Measurements from ENCODE around the gene VPS33A. TPM values are rescaled to one million over a fixed set of nuclear protein-coding genes. Genes with fewer than 3 reads are reported as not detected.

The VPS33A gene
- total RNA-seq, 1 experiment from 2014 or later = 18.9 TPM

GRCh38 chr12:122207391-122207790 is 58.9 kb downstream of the VPS33A start:
- no peak overlapping the region for H3K4me3 Mint-ChIP-seq (ENCODE audit: low read depth, unreplicated experiment)
- intact Hi-C loops (cut with micrococcal nuclease; ENCODE audit: unreplicated experiment) = no loop called here
- no peak for TF ChIP-seq CTCF (IDR thresholded peaks at IDR 0.05; ENCODE audit: unreplicated experiment)
- H3K27ac Mint-ChIP-seq (ENCODE audit: unreplicated experiment) = no peak overlapping the region
- H3K4me1 Mint-ChIP-seq (ENCODE audit: low read depth, unreplicated experiment) = no peaks in the 10 kb centered on the region
- DNase-seq = no peak
- BruUV-seq (replicated peaks) = no TSS peak
- CTCF ChIA-PET = no interaction called here
- peaks cover 74% of the 10 kb centered on the region for H3K36me3 Mint-ChIP-seq (ENCODE audit: insufficient read depth, unreplicated experiment)
- peaks cover 30% of the 10 kb centered on the region for H3K27me3 Mint-ChIP-seq (ENCODE audit: unreplicated experiment)
- no peaks in the 10 kb centered on the region for H3K9me3 Mint-ChIP-seq (ENCODE audit: low read depth, unreplicated experiment)

GRCh38 chr12:122206976-122207375 is 59.3 kb downstream of the VPS33A start:
- TF ChIP-seq CTCF (IDR thresholded peaks at IDR 0.05; ENCODE audit: unreplicated experiment) = no peak
- CTCF ChIA-PET = no interaction called here
- no peak for DNase-seq
- Mint-ChIP-seq H3K36me3 (ENCODE audit: insufficient read depth, unreplicated experiment) (peaks cover 70% of the 10 kb centered on the region), H3K4me1 (ENCODE audit: low read depth, unreplicated experiment) (no peaks in the 10 kb centered on the region), H3K9me3 (ENCODE audit: low read depth, unreplicated experiment) (no peaks in the 10 kb centered on the region), H3K4me3 (ENCODE audit: low read depth, unreplicated experiment) (no peak overlapping the region), H3K27ac (ENCODE audit: unreplicated experiment) (no peak overlapping the region), H3K27me3 (ENCODE audit: unreplicated experiment) (peaks cover 30% of the 10 kb centered on the region)
- BruUV-seq (replicated peaks) = no TSS peak
- intact Hi-C loops (cut with micrococcal nuclease; ENCODE audit: unreplicated experiment) = no loop called here

- Mint-ChIP-seq H3K27me3 (ENCODE audit: unreplicated experiment) (peaks cover 37% of the 10 kb centered on the region), H3K4me3 (ENCODE audit: low read depth, unreplicated experiment) (no peak overlapping the region), H3K9me3 (ENCODE audit: low read depth, unreplicated experiment) (no peaks in the 10 kb centered on the region), H3K27ac (ENCODE audit: unreplicated experiment) (peak overlapping the region; percentile 19), H3K4me1 (ENCODE audit: low read depth, unreplicated experiment) (no peaks in the 10 kb centered on the region), H3K36me3 (ENCODE audit: insufficient read depth, unreplicated experiment) (peaks cover 64% of the 10 kb centered on the region)
- CTCF ChIA-PET = interaction anchor here (0.6 kb wide), 1 partner anchor 207 kb away, joined by 3 read pairs; no protein-coding TSS in a partner anchor
- intact Hi-C loops (cut with micrococcal nuclease; ENCODE audit: unreplicated experiment) = no loop called here
- no TSS peak for BruUV-seq (replicated peaks)
- no peak for TF ChIP-seq CTCF (IDR thresholded peaks at IDR 0.05; ENCODE audit: unreplicated experiment)
- DNase-seq = no peak
Observed at GRCh38 chr12:122206111-122206881, 60.0 kb downstream of the VPS33A start.

- Mint-ChIP-seq H3K27ac (ENCODE audit: unreplicated experiment) (peak overlapping the region; percentile 1), H3K27me3 (ENCODE audit: unreplicated experiment) (peaks cover 45% of the 10 kb centered on the region), H3K36me3 (ENCODE audit: insufficient read depth, unreplicated experiment) (peaks cover 59% of the 10 kb centered on the region), H3K9me3 (ENCODE audit: low read depth, unreplicated experiment) (no peaks in the 10 kb centered on the region), H3K4me3 (ENCODE audit: low read depth, unreplicated experiment) (peak overlapping the region; percentile 70), H3K4me1 (ENCODE audit: low read depth, unreplicated experiment) (no peaks in the 10 kb centered on the region)
- BruUV-seq (replicated peaks) = TSS peak; percentile 19
- intact Hi-C loops (cut with micrococcal nuclease; ENCODE audit: unreplicated experiment) = no loop called here
- CTCF ChIA-PET = interaction anchor here (0.6 kb wide), 2 partner anchors 206 to 715 kb away, joined by 3 to 4 read pairs; no protein-coding TSS in a partner anchor
- no peak for TF ChIP-seq CTCF (IDR thresholded peaks at IDR 0.05; ENCODE audit: unreplicated experiment)
- DNase-seq = no peak
Observed at GRCh38 chr12:122205053-122205925, 61.0 kb downstream of the VPS33A start.

All from Calu3 (cell line).